ENCODE data around the gene RTN4RL1. TPM values are rescaled to one million over a fixed set of nuclear protein-coding genes. Genes with fewer than 3 reads are reported as not detected.
"Not testable (repeated sequence)": the region's sequence is repeated elsewhere in the genome, so short reads cannot be mapped to it uniquely, and the experiment has no call there.

RTN4RL1 gene
- total RNA-seq, 2 experiments from 2014 or later = 0.17 to 0.21 TPM

- ChIA-PET POLR2A (no interaction called here), CTCF (no interaction called here)
- Mint-ChIP-seq H3K4me1 (ENCODE audit: low read depth) (no peaks in the 10 kb centered on the region), H3K36me3 (no peaks in the 10 kb centered on the region), H3K9me3 (no peaks in the 10 kb centered on the region), H3K4me3 (no peak overlapping the region), H3K27ac (no peak overlapping the region), H3K27me3 (peaks cover 8% of the 10 kb centered on the region)
- DNase-seq = no peak
- intact Hi-C loops (cut with micrococcal nuclease) = no loop called here
These were observed 32.6 kb downstream of the RTN4RL1 start for GRCh38 chr17:1992541-1992940.

- Mint-ChIP-seq H3K27ac (no peak overlapping the region), H3K4me1 (ENCODE audit: low read depth) (no peaks in the 10 kb centered on the region), H3K9me3 (no peaks in the 10 kb centered on the region), H3K27me3 (peaks cover 2% of the 10 kb centered on the region), H3K4me3 (no peak overlapping the region), H3K36me3 (no peaks in the 10 kb centered on the region)
- ChIA-PET POLR2A (no interaction called here), CTCF (no interaction called here)
- intact Hi-C loops (cut with micrococcal nuclease) = no loop called here
- DNase-seq = no peak
These were observed 36.0 kb downstream of the RTN4RL1 start for GRCh38 chr17:1989135-1989534.

DNA sequence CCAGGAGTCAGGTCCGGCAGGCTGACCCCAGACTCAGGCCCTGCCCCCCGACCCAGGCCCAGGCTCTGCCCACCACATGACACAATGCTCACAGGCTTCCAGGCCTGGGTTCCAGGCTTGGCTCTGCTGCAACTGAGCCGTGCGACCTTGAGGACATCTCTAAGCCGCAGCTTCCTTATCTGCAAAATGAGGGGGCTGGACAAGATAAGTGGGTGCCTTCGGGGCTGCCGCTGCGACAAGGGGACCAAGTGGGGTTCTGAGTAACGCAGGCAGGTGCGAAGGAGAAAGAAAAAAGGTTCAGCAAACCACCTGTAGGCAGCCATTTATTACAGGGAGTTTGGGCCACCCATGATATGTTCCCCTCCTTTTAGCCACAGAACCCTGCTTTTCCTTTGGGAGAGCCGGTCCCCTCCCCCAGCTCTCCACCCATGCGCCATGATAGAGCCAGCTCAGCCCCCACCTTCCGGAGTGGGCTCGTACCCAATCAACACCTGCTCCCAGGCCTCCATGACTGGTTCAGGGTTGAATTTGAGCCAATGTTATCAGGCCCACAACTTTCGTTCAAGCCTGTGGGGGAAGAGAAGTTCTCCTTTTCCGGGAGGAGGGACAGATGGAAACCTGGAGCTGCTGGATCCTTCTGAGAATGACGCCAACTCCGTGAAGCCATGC is 38.2 kb downstream of the RTN4RL1 start:
- no peaks in the 10 kb centered on the region for H3K4me1 Mint-ChIP-seq (ENCODE audit: low read depth)
- peaks cover 2% of the 10 kb centered on the region for H3K27me3 Mint-ChIP-seq
- CTCF ChIA-PET = no interaction called here

GRCh38 chr17:1985686-1986085 is 39.4 kb downstream of the RTN4RL1 start:
- intact Hi-C loops (cut with micrococcal nuclease) = no loop called here
- H3K36me3 Mint-ChIP-seq = no peaks in the 10 kb centered on the region
- POLR2A ChIA-PET = no interaction called here
- CTCF ChIA-PET = no interaction called here
- no peak overlapping the region for H3K27ac Mint-ChIP-seq
- no peaks in the 10 kb centered on the region for H3K27me3 Mint-ChIP-seq
- no peak overlapping the region for H3K4me3 Mint-ChIP-seq
- no peaks in the 10 kb centered on the region for H3K9me3 Mint-ChIP-seq
- H3K4me1 Mint-ChIP-seq (ENCODE audit: low read depth) = no peaks in the 10 kb centered on the region
- no peak for DNase-seq

More for the DNA sequence above, 38.2 kb downstream of the RTN4RL1 start:
- DNase-seq = no peak
- no peak overlapping the region for H3K4me3 Mint-ChIP-seq
- POLR2A ChIA-PET = no interaction called here
- no peaks in the 10 kb centered on the region for H3K9me3 Mint-ChIP-seq
- intact Hi-C loops (cut with micrococcal nuclease) = no loop called here
- no peak overlapping the region for H3K27ac Mint-ChIP-seq
- H3K36me3 Mint-ChIP-seq = no peaks in the 10 kb centered on the region

DNA sequence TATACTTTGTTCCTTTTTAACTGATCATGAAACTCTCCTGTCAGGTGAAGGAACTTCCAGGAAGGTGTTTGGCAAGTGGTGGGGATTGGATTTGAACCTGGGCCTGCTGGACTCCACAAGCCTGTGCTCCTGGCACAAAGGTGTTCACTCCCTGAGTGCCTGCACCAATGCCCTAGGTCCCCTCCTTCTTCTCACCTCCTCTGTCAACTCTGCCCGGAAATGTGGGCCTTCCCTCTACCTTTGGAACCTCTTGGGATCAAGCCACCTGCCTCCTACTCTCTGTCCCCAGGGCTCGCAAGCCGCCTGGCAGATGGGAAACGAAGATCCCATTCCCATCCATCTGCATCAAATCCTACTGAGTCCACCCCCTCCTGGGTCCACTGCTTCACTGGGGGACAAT is 40.0 kb downstream of the RTN4RL1 start:
- Mint-ChIP-seq H3K36me3 (no peaks in the 10 kb centered on the region), H3K27ac (no peak overlapping the region), H3K4me3 (no peak overlapping the region), H3K9me3 (no peaks in the 10 kb centered on the region), H3K27me3 (no peaks in the 10 kb centered on the region), H3K4me1 (ENCODE audit: low read depth) (no peaks in the 10 kb centered on the region)
- ChIA-PET CTCF (no interaction called here), POLR2A (no interaction called here)
- intact Hi-C loops (cut with micrococcal nuclease) = no loop called here
- DNase-seq = no peak

DNA sequence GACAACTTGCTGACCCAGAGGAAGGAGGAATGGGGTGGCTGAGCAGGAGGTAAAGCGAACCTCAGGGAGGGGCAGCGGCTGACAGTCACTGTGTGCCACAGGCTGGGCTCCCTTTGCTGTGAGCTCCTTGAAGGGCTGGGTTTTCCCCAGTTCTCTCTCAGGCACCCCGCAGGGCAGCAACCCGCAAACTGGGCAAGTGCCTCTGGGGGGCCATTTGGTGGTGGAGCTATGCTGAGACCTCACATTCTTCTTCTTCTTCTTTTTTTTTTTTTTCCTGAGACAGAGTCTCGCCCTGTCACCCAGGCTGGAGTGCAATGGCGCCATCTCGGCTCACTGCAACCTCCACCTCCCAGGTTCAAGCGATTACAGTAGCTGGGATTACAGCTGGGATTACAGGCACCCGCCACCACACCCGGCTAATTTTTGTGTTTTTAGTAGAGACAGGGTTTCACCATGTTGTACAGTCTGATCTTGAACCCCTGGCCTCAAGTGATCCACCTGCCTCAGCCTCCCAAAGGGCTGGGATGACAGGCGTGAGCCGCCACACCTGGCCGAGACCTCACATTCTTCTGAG is 42.3 kb downstream of the RTN4RL1 start:
- H3K4me1 Mint-ChIP-seq (ENCODE audit: low read depth); H3K9me3 Mint-ChIP-seq; H3K27me3 Mint-ChIP-seq; H3K36me3 Mint-ChIP-seq; H3K27ac Mint-ChIP-seq; POLR2A ChIA-PET; H3K4me3 Mint-ChIP-seq; intact Hi-C loops (cut with micrococcal nuclease); DNase-seq; CTCF ChIA-PET: not testable (repeated sequence)

- Mint-ChIP-seq H3K36me3 (no peaks in the 10 kb centered on the region), H3K9me3 (no peaks in the 10 kb centered on the region), H3K27ac (no peak overlapping the region), H3K4me1 (ENCODE audit: low read depth) (peaks cover 7% of the 10 kb centered on the region), H3K4me3 (no peak overlapping the region), H3K27me3 (peaks cover 4% of the 10 kb centered on the region)
- DNase-seq = no peak
- intact Hi-C loops (cut with micrococcal nuclease) = no loop called here
- POLR2A ChIA-PET = no interaction called here
- CTCF ChIA-PET = no interaction called here
These were observed 44.4 kb downstream of the RTN4RL1 start for GRCh38 chr17:1980665-1981250.

GRCh38 chr17:1979182-1979985 is 45.8 kb downstream of the RTN4RL1 start:
- no peak overlapping the region for H3K27ac Mint-ChIP-seq
- ChIA-PET POLR2A (interaction anchor here (0.5 kb wide), 1 partner anchor 34 kb away, joined by 3 read pairs; no protein-coding TSS in a partner anchor), CTCF (no interaction called here)
- H3K36me3 Mint-ChIP-seq = no peaks in the 10 kb centered on the region
- no peak for DNase-seq
- no peak overlapping the region for H3K4me3 Mint-ChIP-seq
- no peaks in the 10 kb centered on the region for H3K9me3 Mint-ChIP-seq
- H3K4me1 Mint-ChIP-seq (ENCODE audit: low read depth) = peaks cover 10% of the 10 kb centered on the region
- H3K27me3 Mint-ChIP-seq = peaks cover 4% of the 10 kb centered on the region
- intact Hi-C loops (cut with micrococcal nuclease) = no loop called here

DNA sequence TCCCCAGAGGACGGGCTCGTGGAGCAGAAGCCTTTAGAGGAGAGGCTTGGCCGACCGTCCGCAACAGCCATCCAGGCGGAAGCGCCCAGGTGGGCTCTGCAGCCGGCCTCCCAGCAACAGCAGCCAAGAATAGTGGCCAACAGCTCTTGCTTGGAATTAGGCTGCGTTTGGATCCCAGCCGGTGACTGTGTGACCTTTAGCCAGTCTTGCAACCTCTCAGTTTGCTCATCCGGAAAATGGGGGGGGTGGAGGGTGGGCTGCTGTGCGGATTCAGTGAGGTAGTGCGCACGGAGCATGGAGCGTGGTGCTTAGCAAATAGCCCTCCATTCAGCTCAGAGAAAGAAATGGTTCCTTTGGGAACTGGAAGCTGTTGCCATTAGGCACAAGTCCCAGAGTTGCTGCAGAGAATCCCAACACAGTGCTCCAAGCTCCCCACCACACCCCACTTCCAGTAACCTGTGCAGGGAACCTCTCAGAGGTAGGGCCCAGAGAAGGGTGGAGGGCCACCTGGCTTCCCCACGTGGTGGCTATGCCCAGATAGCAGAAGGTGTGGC is 46.7 kb downstream of the RTN4RL1 start:
- no peak overlapping the region for H3K27ac Mint-ChIP-seq
- peaks cover 10% of the 10 kb centered on the region for H3K4me1 Mint-ChIP-seq (ENCODE audit: low read depth)
- ChIA-PET POLR2A (interaction anchor here (0.5 kb wide), 1 partner anchor 35 kb away, joined by 3 read pairs; no protein-coding TSS in a partner anchor), CTCF (no interaction called here)
- no peak overlapping the region for H3K4me3 Mint-ChIP-seq
- DNase-seq = no peak
- intact Hi-C loops (cut with micrococcal nuclease) = no loop called here
- H3K9me3 Mint-ChIP-seq = no peaks in the 10 kb centered on the region
- H3K27me3 Mint-ChIP-seq = peaks cover 5% of the 10 kb centered on the region
- H3K36me3 Mint-ChIP-seq = no peaks in the 10 kb centered on the region

DNA sequence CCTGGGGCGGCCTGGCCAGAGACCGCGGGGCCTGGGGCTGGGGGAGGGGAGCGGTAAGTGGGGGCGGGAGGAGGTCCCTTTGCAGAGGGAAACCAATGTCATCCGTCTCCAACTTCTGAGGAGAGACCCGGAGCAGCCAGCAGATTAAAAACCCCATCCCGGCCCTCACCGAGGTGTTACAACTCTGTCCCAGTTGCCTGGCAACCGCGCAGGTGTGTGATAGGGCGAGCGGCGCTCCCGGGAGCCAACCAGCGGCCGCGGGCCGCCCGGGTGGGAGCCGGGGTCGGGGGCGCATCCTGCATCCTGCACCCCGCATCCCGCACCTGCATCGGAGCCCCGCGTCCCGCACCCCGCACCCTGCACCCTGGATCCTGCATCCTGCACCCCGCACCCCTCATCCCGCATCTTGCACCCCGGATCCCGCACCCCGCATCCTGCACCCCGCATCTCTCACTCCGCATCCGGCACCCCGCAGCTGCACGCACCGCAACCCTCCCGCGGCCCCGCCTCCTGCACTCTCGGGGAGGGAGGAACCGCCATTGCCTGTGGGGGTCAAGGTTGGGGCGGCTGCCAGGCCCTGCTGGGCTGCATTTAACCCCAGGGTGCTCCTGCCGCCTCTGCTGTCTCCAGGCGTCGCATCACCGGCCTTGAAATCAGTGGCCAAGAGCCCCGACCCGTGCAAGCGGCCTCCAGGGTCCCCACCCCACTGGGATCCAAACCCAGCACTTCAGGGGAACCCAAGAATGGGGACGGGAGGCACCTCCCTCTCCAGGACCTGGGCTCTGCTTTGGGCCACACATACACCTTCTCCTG is 47.3 kb downstream of the RTN4RL1 start:
- DNase-seq = no peak
- no peaks in the 10 kb centered on the region for H3K9me3 Mint-ChIP-seq
- POLR2A ChIA-PET = no interaction called here
- intact Hi-C loops (cut with micrococcal nuclease) = no loop called here
- peaks cover 10% of the 10 kb centered on the region for H3K4me1 Mint-ChIP-seq (ENCODE audit: low read depth)
- no peak overlapping the region for H3K27ac Mint-ChIP-seq
- CTCF ChIA-PET = no interaction called here
- no peaks in the 10 kb centered on the region for H3K36me3 Mint-ChIP-seq
- H3K27me3 Mint-ChIP-seq = peaks cover 5% of the 10 kb centered on the region
- no peak overlapping the region for H3K4me3 Mint-ChIP-seq

DNA sequence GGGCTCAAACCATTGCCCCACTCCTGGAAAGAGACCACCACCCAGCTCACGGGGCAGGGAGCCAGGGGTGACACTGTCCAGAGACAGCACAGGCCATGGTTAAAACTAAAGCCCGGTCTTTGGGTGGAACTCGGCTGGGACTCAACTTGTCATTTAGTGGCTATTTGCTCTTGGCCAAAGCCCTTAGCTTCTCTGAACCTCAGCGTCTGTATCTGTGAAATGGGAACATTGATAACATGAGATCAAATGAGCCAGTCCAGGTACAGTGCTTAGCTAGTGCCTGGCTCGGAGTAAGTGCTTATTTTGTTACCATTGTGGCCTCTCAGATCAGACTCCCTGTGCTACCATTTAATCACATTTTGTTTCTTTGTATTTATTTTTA is 48.5 kb downstream of the RTN4RL1 start:
- intact Hi-C loops (cut with micrococcal nuclease) = no loop called here
- Mint-ChIP-seq H3K36me3 (no peaks in the 10 kb centered on the region), H3K4me3 (no peak overlapping the region), H3K27ac (no peak overlapping the region), H3K27me3 (peaks cover 10% of the 10 kb centered on the region), H3K9me3 (no peaks in the 10 kb centered on the region), H3K4me1 (ENCODE audit: low read depth) (peaks cover 15% of the 10 kb centered on the region)
- no peak for DNase-seq
- ChIA-PET POLR2A (interaction anchor here (0.8 kb wide), 1 partner anchor 37 kb away, joined by 3 read pairs; no protein-coding TSS in a partner anchor), CTCF (no interaction called here)

Data from activated CD4-positive, alpha-beta memory T cell treated with anti-CD3 and anti-CD28 coated beads for 36 hours (primary cell).